Endothelial cell of hepatic sinusoid (primary cell): ENCODE data around the gene GALNT8.
"Not testable (repeated sequence)": the region's sequence is repeated elsewhere in the genome, so short reads cannot be mapped to it uniquely, and the experiment has no call there.

ENCODE experiments used
- in situ Hi-C: cut with HindIII; loops from 2 replicates; pipeline ENCODE4 v1.10.0; 2017; ENCODE audit warnings: low sequenced_read_pairs

GALNT8 gene, protein sequence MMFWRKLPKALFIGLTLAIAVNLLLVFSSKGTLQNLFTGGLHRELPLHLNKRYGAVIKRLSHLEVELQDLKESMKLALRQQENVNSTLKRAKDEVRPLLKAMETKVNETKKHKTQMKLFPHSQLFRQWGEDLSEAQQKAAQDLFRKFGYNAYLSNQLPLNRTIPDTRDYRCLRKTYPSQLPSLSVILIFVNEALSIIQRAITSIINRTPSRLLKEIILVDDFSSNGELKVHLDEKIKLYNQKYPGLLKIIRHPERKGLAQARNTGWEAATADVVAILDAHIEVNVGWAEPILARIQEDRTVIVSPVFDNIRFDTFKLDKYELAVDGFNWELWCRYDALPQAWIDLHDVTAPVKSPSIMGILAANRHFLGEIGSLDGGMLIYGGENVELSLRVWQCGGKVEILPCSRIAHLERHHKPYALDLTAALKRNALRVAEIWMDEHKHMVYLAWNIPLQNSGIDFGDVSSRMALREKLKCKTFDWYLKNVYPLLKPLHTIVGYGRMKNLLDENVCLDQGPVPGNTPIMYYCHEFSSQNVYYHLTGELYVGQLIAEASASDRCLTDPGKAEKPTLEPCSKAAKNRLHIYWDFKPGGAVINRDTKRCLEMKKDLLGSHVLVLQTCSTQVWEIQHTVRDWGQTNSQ

DNA sequence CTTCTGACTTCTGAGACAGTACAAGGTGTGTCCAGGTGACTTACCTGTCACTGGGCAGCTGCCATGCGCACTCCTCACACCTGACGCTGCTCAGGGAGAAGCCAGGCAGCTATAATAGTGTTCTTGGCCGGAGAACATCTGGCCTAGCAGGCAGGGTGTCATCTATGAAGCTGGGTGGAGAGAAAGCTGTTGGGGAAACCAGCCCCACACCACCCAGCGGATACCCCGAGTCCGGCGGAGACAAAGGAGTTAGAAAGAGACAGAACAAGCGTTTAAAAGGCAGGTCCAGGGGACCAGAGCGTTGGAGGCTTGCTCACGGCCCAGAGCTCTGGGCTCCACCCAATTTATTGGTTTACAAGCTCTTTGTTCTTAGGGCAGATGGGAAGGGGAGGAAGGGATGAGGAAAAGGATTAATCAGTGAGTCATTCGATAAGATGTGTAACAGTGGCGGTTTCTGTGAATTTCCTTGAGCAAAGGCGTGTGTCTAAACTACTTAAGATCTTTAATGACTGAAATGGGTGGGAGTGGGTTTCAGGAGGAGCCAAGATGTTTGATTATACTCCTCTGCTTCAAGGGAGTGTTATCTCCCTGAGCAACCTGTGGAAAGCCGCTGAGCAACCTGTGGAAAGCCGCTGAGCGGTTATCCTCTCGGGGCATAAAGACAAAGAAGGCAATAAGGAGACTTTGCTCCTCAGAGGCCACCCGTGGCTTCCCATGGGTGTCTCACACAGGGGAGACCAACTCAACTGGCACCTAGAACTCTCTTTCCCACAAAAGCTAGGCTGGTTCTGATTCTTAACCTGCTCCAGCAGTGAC is at the start of gene GALNT8:
GALNT8 (plus strand) TSS at position 580 of the 816 bp plus-strand sequence. CDS start 278 bp downstream, outside the sequence.
- in situ Hi-C loops: no loop called here

DNA sequence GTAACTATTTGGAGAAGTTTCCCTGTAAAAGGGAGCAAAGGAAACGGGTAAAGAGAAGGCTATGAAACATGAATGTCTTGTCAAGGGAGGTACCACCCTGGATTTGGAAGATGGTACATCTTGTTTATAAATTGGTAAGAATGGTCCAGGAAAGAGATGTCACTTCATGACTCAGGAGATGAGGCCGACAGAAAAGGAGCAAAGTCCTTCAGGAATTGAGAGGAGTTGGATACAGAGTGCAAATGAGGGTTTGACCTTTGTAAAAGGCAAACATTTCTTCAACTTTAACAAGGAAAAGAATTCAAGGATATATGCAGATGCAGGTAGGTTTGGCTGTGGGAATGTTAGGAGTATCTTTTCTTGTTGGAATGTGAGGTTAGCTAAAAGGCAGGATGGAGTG is 40.5 kb upstream of the GALNT8 start:
- in situ Hi-C loops: no loop called here

DNA sequence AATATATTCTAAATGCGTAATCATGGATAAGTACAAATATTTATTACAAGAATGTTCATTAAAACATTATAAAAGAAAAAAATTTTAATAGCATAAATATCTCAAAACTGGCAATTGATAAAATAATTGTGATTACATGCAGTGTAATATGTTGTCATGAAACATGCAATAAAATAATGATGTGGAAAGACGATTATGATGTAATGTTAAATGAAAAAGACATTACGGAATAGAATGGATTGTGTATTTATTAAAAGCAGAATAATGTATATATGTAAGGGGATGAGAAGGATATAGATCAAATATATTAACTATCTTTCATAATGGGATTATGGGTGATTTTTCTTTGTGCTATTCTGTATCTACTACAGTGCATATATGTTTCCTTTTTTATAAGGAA is 38.5 kb upstream of the GALNT8 start:
- in situ Hi-C loops: no loop called here

DNA sequence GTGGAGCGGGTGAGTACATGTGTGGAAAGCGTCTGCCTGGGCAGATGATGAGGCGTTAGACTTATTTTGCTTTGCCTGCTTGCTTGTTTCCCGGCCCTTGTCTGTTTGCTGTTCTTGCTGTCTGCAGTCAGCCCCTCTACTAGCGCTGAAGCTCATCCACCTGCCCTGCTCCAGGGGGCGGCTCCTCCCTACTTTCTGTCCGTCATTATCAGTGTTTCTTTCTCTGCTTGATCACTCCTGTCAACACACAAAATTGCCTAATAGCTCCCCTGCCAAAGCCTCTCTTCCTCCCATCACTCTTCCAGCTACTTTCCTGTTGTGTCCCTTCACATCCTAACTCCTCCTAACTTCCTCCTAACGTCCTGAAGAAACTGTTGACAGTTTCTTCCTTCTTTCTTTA is 34.9 kb upstream of the GALNT8 start:
- in situ Hi-C loops: no loop called here

DNA sequence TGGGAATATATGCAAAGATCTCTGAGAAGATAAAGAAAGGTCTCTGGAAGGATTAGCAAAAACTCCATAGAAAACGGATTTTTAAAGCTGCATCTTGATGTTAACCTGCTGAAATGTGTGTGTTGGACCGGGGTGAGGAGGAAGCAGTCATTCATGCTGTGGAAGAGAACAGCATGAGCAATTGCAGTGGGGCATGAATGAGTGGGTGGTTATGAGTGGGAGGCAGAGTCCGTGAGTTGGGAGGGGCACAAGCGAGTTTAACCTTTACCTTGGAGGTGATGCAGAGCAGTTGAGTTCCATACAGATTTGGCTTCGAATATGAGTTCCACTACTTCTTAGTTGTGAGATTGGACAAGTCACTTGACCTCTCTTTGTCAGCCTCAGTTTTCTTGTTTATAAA is 29.4 kb upstream of the GALNT8 start:
- in situ Hi-C loops: loop anchor here (5.0 kb wide), 1 partner anchor 52 kb away; no protein-coding TSS in a partner anchor

DNA sequence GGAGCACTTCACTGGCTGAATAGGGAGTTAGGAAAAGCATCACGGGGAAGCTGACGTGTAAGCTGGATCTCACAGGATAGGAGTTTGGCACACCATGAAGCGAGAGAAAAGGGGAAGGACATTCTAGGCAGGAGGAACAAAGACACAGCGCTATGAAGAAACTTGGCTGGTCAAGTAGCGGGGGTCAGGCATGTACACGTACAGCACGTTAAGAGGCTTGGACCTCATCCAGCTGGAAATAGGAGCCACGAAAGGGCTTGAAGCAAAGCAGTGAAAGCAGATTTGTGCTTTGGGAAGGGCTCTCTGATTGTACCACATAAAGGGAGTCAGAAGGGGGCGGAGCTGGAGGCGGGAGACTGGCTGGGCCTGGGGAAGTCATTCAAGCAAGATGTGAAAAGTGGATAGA is 19.6 kb upstream of the GALNT8 start:
- in situ Hi-C loops: no loop called here

DNA sequence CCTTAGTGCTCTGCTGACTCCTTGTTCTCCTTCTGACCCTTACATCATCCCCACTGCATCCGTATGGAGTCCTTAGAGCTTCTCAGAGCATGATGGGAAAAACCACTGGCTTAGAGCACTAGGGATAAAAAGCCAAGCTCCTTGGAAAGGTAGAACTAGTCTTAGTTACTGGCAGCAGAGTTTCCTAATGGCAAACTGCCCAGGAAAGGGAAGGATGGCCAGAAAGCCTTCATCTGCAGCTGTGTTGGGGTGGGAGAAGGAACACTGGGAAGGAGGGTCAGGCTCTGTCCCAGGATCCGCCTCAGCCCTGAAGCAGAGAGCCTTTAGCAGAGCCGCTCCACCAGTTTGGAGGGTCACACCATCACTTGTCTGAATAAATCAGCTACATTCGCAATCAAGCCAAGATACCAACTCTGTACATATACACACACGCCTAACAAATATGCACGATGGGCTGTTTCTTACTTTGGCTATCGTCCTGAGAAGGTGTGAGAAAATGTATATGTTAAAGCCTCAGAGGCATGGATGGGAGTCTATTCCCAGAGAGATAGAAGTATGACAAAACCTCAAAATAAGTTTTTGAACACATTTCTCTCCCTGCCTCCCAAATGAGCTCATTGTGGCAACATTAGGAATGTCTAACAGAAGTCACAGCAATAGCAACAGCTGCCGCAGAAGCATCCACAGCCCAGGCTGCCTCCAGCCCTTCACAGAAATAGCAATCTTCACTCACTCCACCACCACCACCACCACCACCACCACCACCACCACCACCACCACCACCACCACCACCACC is 18.6 kb upstream of the GALNT8 start:
- in situ Hi-C loops: no loop called here

DNA sequence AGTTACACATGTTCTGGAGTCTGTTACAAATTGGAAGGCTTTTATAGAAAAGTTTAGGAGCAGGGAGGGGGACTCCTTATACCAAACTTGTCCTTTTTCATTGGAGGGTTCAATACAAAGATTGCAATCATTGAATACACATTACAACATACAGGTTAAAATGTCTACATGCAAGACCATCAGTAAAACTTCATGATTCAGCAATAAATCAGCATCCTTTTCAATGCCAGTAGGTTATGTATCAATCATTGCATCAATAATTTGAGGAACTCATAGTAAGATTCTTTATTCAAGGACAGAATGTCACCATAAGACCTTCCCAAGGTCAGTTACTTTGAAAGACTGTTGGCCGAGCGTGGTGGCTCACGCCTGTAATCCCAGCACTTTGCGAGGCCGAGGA is 16.5 kb upstream of the GALNT8 start:
- in situ Hi-C loops: no loop called here

DNA sequence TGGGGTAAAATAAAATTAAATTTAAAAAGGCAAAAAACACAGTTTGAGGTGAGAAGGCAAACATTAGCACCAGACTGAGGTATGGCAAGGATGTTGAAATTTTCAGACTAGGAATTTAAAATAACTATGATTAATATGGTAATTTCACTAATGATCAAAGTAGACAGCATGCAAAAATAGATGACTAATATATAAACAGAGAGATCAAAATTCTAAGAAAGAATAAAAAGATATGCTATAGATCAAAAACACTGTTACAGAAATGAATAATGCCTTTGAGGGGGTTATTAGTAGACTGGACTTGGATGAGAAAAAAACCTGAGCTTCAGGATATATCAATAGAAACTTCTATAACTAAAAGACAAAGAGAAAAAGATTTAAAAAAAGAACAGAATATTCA is 14.4 kb upstream of the GALNT8 start:
- in situ Hi-C loops: no loop called here

DNA sequence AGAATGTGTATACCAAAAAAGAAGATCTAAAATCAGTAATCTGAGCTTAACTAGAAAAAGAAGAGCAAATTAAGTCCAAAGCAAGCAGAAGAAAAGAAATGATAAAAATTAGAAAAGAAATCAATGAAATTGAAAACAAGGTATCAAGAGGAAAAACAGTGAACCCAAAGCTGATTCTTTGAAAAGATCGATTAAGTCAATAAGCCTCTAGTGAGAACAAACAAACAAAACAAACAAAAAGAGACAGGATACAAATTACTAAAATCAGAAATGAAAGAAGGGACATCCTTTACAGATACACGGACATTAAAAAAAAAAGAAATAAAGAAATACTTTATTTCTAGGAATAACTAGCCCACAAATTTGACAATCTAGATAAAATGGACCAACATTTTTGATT is 12.9 kb upstream of the GALNT8 start:
- in situ Hi-C loops: no loop called here

DNA sequence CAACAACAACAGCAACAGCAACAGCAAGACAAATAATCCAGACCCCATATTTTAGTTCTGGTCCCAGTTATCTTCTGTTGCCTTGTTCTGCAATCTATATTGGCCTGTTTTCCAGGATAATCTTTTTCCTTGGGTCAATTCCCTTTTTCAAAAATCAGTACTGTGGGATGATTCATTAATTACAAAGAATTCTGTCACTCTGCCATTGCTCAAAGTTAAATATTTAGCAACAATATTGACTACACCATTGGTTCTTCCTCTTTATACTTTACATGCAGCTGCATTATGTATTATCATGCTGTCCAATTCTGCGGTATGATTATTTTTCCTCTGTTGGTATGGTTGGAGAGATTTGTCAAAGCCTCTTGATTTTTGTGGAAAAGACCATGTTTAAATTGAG is 10.1 kb upstream of the GALNT8 start:
- in situ Hi-C loops: loop anchor here (5.0 kb wide), 1 partner anchor 57 kb away; no protein-coding TSS in a partner anchor

DNA sequence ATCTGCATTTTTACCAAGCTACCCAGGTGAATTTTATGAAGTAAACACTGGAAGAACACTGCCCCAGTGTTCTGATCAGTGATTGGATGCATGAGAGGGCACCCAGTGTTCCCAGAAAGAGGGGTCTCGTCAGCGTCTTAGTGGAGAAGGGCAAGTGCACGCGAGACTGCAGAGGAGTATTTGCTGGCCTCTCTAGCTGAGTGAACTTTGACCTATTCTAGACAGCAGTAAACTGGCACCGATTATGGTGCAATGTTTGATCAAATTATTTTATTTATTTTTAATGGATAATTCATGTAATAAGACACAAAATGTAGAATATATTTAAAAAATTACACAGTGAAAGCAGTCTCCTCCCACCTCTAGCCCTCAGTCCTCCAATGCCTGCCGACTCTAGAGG is 5.3 kb upstream of the GALNT8 start:
- in situ Hi-C loops: loop anchor here (5.0 kb wide), 1 partner anchor 52 kb away; no protein-coding TSS in a partner anchor

DNA sequence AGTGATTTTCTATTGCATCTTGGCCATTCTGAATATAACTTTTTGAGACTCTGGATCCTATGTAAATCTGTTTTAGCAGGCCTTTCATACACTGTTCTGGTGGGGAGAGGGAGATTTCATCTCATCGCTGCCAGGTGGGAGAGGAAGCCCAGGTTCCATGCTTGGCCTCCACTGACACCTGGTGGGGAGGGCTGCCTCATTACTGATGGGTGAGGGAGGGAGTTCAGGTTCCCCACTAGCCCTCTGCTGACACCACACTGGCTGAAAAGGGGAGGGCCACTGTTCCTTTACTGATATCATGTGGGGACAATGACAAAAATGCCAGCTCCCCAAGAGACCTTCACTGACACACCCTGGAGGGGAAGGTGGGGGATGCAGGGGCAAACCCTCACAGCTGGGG is 2.4 kb upstream of the GALNT8 start:
- in situ Hi-C loops: no loop called here

DNA sequence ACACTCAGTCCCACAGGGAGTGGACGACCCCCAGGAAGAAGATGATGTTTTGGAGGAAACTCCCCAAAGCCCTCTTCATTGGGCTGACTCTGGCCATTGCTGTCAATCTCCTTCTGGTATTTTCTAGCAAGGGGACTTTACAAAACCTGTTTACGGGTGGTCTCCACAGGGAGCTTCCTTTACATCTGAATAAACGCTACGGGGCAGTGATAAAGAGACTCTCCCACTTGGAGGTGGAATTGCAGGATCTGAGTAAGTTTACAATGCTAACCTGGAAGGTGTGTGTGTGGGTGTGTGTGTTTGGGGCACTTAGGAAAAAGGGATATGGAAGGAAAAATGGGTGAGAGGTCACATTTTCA is 416 bp downstream of the GALNT8 start:
- in situ Hi-C loops: no loop called here

DNA sequence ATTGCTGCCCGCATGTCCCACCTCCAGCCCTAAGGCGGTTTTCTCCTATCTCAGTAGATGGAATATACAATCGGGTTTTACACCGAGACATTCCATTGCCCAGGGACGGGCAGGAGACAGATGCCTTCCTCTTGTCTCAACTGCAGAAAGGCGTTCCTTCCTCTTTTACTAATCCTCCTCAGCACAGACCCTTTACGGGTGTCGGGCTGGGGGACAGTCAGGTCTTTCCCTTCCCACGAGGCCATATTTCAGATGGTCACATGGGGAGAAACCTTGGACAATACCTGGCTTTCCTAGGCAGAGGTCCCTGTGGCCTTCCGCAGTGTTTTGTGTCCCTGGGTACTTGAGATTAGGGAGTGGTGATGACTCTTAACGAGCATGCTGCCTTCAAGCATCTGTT is 1.4 kb downstream of the GALNT8 start:
- in situ Hi-C loops: not testable (repeated sequence)

DNA sequence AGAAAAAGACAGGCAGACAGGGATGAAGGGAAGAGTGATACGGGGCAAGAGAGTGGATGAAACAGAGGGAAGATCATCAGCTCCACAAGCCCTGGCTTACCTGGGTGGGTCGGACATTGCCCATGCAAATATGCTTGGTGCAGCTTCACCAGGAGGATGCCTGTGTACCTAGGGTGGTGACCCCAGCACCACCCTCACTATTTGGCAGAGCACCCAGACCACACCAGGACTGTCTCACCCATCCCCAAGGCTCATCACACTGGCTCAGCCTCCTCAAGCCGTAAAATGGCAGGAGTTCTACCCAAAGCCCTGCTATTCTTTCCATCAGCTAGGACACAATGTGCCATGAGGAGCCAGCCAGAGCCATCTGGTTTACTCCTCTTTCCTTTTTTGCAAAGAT is 3.0 kb downstream of the GALNT8 start:
- in situ Hi-C loops: no loop called here

DNA sequence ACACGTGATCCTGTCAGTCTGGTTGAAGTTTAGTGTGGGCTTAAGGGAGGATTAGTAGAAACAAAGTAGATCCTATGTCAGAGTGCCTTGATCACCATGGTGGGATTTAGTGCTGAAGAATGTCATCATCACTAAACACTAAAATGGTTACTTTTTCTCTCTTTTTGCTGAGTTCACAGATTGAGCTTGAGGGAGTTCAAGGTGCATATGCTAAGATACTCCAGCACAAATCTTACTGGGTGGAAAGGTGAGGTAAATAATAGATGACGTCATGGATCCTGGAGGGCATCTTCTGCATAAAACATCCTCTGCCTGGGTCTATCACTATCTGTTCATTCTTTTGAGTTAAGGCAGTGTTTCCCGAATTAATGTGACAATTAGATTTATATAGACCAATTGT is 4.9 kb downstream of the GALNT8 start:
- in situ Hi-C loops: no loop called here

DNA sequence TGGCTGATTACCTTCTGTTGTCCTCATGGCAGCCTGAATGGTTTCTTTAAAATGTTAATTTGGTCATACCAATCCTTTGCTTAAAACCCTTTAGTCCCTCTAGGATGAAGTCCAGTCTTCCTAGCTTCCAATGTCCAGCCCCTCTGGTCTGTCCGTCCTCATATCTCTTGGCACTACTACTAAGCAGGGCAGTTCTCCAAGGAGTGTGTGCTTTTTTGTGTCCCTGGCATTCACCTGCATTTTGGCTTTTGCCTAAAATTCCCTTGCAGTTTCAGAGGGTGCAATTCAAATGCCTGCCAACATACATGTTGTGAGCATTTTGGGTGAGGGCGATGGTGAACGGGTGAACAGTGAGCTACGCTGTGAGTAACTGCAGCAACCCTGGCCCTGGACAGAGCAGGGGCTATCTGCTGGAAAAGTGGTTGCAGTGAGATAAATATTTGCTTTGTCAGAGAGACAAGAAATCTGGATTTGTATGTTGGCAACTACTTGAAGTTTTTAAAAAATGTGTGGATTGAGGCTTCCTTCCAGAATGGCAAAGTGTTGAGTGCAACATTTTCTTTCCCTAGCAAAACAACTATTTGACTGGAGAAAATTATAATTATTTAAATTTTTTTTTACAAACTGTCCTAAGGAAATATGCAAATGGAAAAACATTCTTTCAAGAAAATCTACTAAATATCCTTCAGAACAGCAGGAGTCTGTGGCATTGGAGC is 14.6 kb downstream of the GALNT8 start:
- in situ Hi-C loops: no loop called here

DNA sequence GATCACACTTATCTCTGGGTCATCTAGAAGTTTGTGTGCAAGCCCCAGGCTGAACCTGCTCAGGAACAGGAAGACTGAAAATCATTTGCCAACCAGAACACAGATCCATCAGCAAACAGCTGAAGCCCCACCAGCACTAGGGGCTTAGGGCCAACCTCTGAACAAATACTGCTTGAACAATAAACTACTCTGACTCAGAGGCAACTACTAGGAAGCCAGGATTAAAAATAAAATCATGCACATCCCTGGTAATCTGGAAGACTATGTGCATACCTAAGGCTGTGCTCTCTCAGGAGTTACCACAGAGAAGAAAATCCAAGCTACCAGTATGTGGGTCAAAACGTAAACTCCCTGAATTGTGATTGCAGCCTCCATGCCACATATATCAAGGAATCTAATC is 15.9 kb downstream of the GALNT8 start:
- in situ Hi-C loops: no loop called here

DNA sequence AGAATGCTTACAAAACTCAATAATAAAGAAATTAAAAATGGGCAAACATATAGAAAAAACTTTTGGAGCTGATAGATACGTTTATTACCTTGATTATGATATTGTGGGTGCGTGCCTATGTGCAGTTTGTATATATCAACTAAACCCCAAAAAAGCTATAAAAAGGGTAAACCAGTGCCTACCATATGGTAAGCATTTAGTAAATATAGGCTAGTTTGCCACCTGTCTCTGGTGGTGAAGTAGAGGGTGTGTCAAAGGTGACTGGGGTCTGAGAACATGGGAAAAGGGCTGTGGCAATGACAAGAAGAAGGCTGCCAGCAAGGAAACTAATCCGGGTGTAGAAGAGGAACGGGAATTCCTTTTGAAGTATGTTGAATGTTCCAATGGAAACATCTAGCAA is 18.3 kb downstream of the GALNT8 start:
- in situ Hi-C loops: no loop called here
